Dermis blood vessel endothelial cell (primary cell): Measurements from ENCODE around the gene ATF7IP. TPM values are rescaled to one million over a fixed set of nuclear protein-coding genes. Genes with fewer than 3 reads are reported as not detected.
"Not testable (repeated sequence)": the region's sequence is repeated elsewhere in the genome, so short reads cannot be mapped to it uniquely, and the experiment has no call there.

Experiments
- DNase-seq: peaks from one replicate; pipeline ENCODE4 v3.0.0; 2010
- total RNA-seq: library from RNA; depleted of rRNA; stranded (reverse); fragments of >200 nt; gene quantifications from 2 replicates; pipeline ENCODE4 v1.2.3, GENCODE V29; 2014

Gene ATF7IP
- total RNA-seq, result 32.3 and 36.8 TPM in 2 replicates

- DNase-seq, result peak; percentile 98
Measured at GRCh38 chr12:14365294-14366208, at the start of gene ATF7IP. Gene ATF7IP (plus strand): TSS chr12:14365682. CDS start chr12:14423916, 58,234 bp downstream.

- DNase-seq, result no peak
Measured at GRCh38 chr12:14317362-14318146, 47.9 kb upstream of the ATF7IP start.

- not testable (repeated sequence) for DNase-seq
Measured at GRCh38 chr12:14319704-14320427, 45.6 kb upstream of the ATF7IP start.

- no peak for DNase-seq
Measured at GRCh38 chr12:14322403-14322802, 43.1 kb upstream of the ATF7IP start.

GRCh38 chr12:14325716-14326343 lies 39.7 kb upstream of the ATF7IP start:
- no peak for DNase-seq

- DNase-seq, result no peak
Measured at GRCh38 chr12:14326699-14327098, 38.8 kb upstream of the ATF7IP start.

- DNase-seq, result no peak
Measured at GRCh38 chr12:14327711-14328110, 37.8 kb upstream of the ATF7IP start.

GRCh38 chr12:14332482-14332881 lies 33.0 kb upstream of the ATF7IP start:
- DNase-seq, result no peak

GRCh38 chr12:14340371-14340770 lies 25.1 kb upstream of the ATF7IP start:
- no peak for DNase-seq

GRCh38 chr12:14351524-14351923 lies 14.0 kb upstream of the ATF7IP start:
- DNase-seq, result not testable (repeated sequence)

GRCh38 chr12:14352066-14352465 lies 13.4 kb upstream of the ATF7IP start:
- not testable (repeated sequence) for DNase-seq

GRCh38 chr12:14354665-14355064 lies 10.8 kb upstream of the ATF7IP start:
- not testable (repeated sequence) for DNase-seq

- DNase-seq, result no peak
Measured at GRCh38 chr12:14356147-14356546, 9.3 kb upstream of the ATF7IP start.

- no peak for DNase-seq
Measured at GRCh38 chr12:14357486-14357885, 8.0 kb upstream of the ATF7IP start.

- DNase-seq, result peak; percentile 27
Measured at GRCh38 chr12:14362352-14362751, 3.1 kb upstream of the ATF7IP start.

- DNase-seq, result no peak
Measured at GRCh38 chr12:14364583-14365271, 755 bp upstream of the ATF7IP start.

- DNase-seq, result peak; percentile 53
Measured at GRCh38 chr12:14366209-14367039, 942 bp downstream of the ATF7IP start.

- DNase-seq, result peak; percentile 54
Measured at GRCh38 chr12:14367040-14367661, 1.7 kb downstream of the ATF7IP start.

GRCh38 chr12:14369311-14369710 lies 3.8 kb downstream of the ATF7IP start:
- DNase-seq, result no peak

GRCh38 chr12:14373217-14373616 lies 7.7 kb downstream of the ATF7IP start:
- peak; percentile 82 for DNase-seq
